Stomach (tissue), 9 donors: ENCODE data around the gene CNTNAP4. TPM values are rescaled to one million over a fixed set of nuclear protein-coding genes. Genes with fewer than 3 reads are reported as not detected.
A peak's percentile ranks its signal among the peaks of the same experiment; 100 is the strongest.

Source experiments
- DNase-seq, 2 donors: peaks; one replicate each; pipeline versions ENCODE4 v3.0.0 to v3.0.0-alpha.2; 2013 to 2019
- H3K27ac ChIP-seq, 5 donors: fragments of 200-600 bp in 4 of 5; sonication (generic) in 4 of 5; one replicate each; pipeline ENCODE4 v1.5.1; 2013 to 2019; ENCODE audit warnings: mild to moderate bottlenecking in 1 of 5, moderate library complexity in 1 of 5
- H3K27me3 ChIP-seq, 3 donors: fragments of 200-600 bp; sonication (generic); one replicate each; pipeline ENCODE4 v1.5.1; 2017 to 2019; ENCODE audit warnings: mixed run types in 1 of 3
- H3K36me3 ChIP-seq, 4 donors: fragments of 200-600 bp; sonication (generic); 1 replicate in 3 of 4; 2 replicates in 1 of 4; pipeline ENCODE4 v1.5.1; 2016 to 2019
- H3K4me1 ChIP-seq, 4 donors: fragments of 200-600 bp; sonication (generic); one replicate each; pipeline ENCODE4 v1.5.1; 2016 to 2019
- H3K4me3 ChIP-seq, 4 donors: fragments of 200-600 bp; sonication (generic) in 3 of 4; one replicate each; pipeline ENCODE4 v1.5.1; 2016 to 2019; ENCODE audit warnings: mild to moderate bottlenecking in 1 of 4
- H3K9me3 ChIP-seq, 4 donors: fragments of 200-600 bp; sonication (generic); one replicate each; pipeline ENCODE4 v1.5.1; 2016 to 2019
- EP300 ChIP-seq: sonication (generic); formaldehyde crosslinking; IDR thresholded peaks from one replicate; pipeline ENCODE4 v1.6.1; 2017; ENCODE audit warnings: antibody characterized with exemption
- POLR2A ChIP-seq, 4 donors: fragments of 450-650 bp; IDR thresholded peaks; one replicate each; pipeline ENCODE4 v1.6.1; 2016; ENCODE audit warnings: antibody characterized with exemption in 4 of 4, control low read depth in 2 of 4, mild to moderate bottlenecking in 1 of 4, moderate library complexity in 1 of 4
- POLR2AphosphoS5 ChIP-seq, 3 donors: sonication (generic); formaldehyde crosslinking; IDR thresholded peaks; one replicate each; pipeline ENCODE4 v1.6.1; 2016; ENCODE audit warnings: antibody characterized with exemption in 3 of 3
- WGBS, 5 donors: extraction: QIAGEN DNeasy Blood & Tissue Kit in 3 of 5; methylation state at CpG; one replicate each; pipeline versions ENCODE4 v1.1.5 to v1.1.7; 2013 to 2018; 5-methylcytosine and 5-hydroxymethylcytosine counted together
- intact Hi-C: fragments of 100-400 bp; cut with DNase I; formaldehyde crosslinking; loops from one replicate; pipeline ENCODE4 v1.15.1; 2023; ENCODE audit warnings: low total_unique reads
- polyA plus RNA-seq, 3 donors: library from polyadenylated mRNA; stranded (reverse); fragments of 200-250 nt; gene quantifications; one replicate each; pipeline ENCODE4 v1.2.3, GENCODE V29; 2013
- total RNA-seq, 5 donors: library from RNA; depleted of rRNA; stranded (reverse); fragments of >200 nt; gene quantifications; one replicate each; pipeline versions ENCODE4 v1.1.0 to v1.2.3, GENCODE V29; 2014 to 2016
- TF ChIP-seq, protein P1 (sequence below), 7 experiments: fragments of 450-650 bp in 4 of 7; fragments of 200-600 bp in 3 of 7; sonication (generic) in 3 of 7; IDR thresholded peaks; one replicate each; pipeline ENCODE4 v1.5.1; 2016 to 2019; ENCODE audit warnings: antibody characterized with exemption in 7 of 7, control low read depth in 2 of 7, mild to moderate bottlenecking in 1 of 7
- donor health status: healthy with polysubstance abuse.
- donor health status: Bipolar disorder and iron deficiency.
- donor health status: healthy.

The CNTNAP4 gene
- total and polyA plus RNA-seq, 8 donors, result 1.3 TPM; not detected in 7

GRCh38 chr16:76345163-76345661 lies 68.0 kb downstream of the CNTNAP4 start:
- TF ChIP-seq POLR2AphosphoS5 (IDR thresholded peaks at IDR 0.05), result no peak
- TF ChIP-seq, protein P1, sequence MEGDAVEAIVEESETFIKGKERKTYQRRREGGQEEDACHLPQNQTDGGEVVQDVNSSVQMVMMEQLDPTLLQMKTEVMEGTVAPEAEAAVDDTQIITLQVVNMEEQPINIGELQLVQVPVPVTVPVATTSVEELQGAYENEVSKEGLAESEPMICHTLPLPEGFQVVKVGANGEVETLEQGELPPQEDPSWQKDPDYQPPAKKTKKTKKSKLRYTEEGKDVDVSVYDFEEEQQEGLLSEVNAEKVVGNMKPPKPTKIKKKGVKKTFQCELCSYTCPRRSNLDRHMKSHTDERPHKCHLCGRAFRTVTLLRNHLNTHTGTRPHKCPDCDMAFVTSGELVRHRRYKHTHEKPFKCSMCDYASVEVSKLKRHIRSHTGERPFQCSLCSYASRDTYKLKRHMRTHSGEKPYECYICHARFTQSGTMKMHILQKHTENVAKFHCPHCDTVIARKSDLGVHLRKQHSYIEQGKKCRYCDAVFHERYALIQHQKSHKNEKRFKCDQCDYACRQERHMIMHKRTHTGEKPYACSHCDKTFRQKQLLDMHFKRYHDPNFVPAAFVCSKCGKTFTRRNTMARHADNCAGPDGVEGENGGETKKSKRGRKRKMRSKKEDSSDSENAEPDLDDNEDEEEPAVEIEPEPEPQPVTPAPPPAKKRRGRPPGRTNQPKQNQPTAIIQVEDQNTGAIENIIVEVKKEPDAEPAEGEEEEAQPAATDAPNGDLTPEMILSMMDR (IDR thresholded peaks at IDR 0.05), result no peak
- no peak for TF ChIP-seq POLR2A (IDR thresholded peaks at IDR 0.05)
- no peak for TF ChIP-seq EP300
- intact Hi-C loops, result no loop called here

GRCh38 chr16:76346210-76346609 lies 69.0 kb downstream of the CNTNAP4 start:
- no peak for DNase-seq
- Histone ChIP-seq H3K27ac (no peak overlapping the region), H3K27me3 (no peaks in the 10 kb centered on the region), H3K4me1 (no peaks in the 10 kb centered on the region), H3K4me3 (no peak overlapping the region), H3K9me3 (no peaks in the 10 kb centered on the region), H3K36me3 (no peaks in the 10 kb centered on the region)
- TF ChIP-seq POLR2A (IDR thresholded peaks at IDR 0.05), result no peak
- TF ChIP-seq, protein P1 (IDR thresholded peaks at IDR 0.05), result no peak
- TF ChIP-seq EP300, result no peak
- TF ChIP-seq POLR2AphosphoS5 (IDR thresholded peaks at IDR 0.05), result no peak
- intact Hi-C loops, result no loop called here
- 69 to 96% (median 81%) methylated on average over 3 of the region's 3 CpGs for WGBS, 5 donors

More at GRCh38 chr16:76345163-76345661, 68.0 kb downstream of the CNTNAP4 start:
- Histone ChIP-seq H3K27me3 (no peaks in the 10 kb centered on the region), H3K4me3 (no peak overlapping the region), H3K9me3 (no peaks in the 10 kb centered on the region), H3K36me3 (no peaks in the 10 kb centered on the region), H3K27ac (no peak overlapping the region), H3K4me1 (no peaks in the 10 kb centered on the region)
- WGBS, 5 donors, result 51 to 79% (median 73%) methylated on average over 3 of the region's 3 CpGs
- peak in 1 of 2 donors; percentile 17 for DNase-seq

DNA sequence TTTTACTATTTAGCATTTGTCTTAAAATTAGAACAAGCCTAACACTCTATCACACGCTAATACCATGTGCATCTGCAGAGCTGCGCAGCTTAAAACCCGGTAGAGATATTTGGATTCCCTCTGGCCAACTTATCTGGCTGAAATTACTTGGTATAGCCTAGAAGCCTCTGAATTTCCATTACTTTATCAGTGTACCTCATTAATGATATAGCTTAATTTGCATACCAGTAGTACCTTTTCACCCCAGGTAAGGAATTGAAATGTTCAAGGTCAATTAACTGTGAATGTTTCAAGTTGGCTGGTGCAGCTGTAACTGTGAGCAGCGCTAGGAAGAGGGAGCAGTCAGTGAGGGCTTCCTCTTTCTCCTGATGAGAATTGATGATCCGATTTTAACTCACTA lies 74.2 kb downstream of the CNTNAP4 start:
- intact Hi-C loops, result no loop called here
- DNase-seq, result no peak
- Histone ChIP-seq H3K4me3 (no peak overlapping the region), H3K9me3 (no peaks in the 10 kb centered on the region), H3K36me3 (no peaks in the 10 kb centered on the region), H3K27me3 (no peaks in the 10 kb centered on the region), H3K27ac (no peak overlapping the region), H3K4me1 (no peaks in the 10 kb centered on the region)
- no peak for TF ChIP-seq EP300
- TF ChIP-seq POLR2AphosphoS5 (IDR thresholded peaks at IDR 0.05), result no peak
- TF ChIP-seq, protein P1 (IDR thresholded peaks at IDR 0.05), result no peak
- TF ChIP-seq POLR2A (IDR thresholded peaks at IDR 0.05), result no peak
- 73 to 87% (median 83%) methylated on average over 5 of the region's 5 CpGs for WGBS, 5 donors

- TF ChIP-seq, protein P1 (IDR thresholded peaks at IDR 0.05), result no peak
- TF ChIP-seq POLR2A (IDR thresholded peaks at IDR 0.05) (no peak), EP300 (no peak)
- Histone ChIP-seq H3K27me3 (no peaks in the 10 kb centered on the region), H3K27ac (no peak overlapping the region), H3K9me3 (peaks cover 0 to 8% (median 0%) of the 10 kb centered on the region in 4 donors), H3K4me3 (no peak overlapping the region), H3K4me1 (no peaks in the 10 kb centered on the region), H3K36me3 (no peaks in the 10 kb centered on the region)
- intact Hi-C loops, result no loop called here
- 35 to 56% (median 39%) methylated on average over 1 of the region's 1 CpG for WGBS, 5 donors
- peak in 1 of 2 donors; percentile 53 for DNase-seq
Measured at GRCh38 chr16:76360404-76360803, 83.2 kb downstream of the CNTNAP4 start.
